Stimulated activated CD8-positive, alpha-beta memory T cell treated with anti-CD3 and anti-CD28 coated beads, Interleukin-2, amount 100 ng/mL, for 48 hours (primary cell): Measurements from ENCODE around the gene SNRNP25.

Experiments used
- DNase-seq, 2 donors: peaks; one replicate each; pipeline ENCODE4 v3.0.0-alpha.2; 2020; ENCODE audit warnings: low read depth in 2 of 2

The SNRNP25 gene

DNA sequence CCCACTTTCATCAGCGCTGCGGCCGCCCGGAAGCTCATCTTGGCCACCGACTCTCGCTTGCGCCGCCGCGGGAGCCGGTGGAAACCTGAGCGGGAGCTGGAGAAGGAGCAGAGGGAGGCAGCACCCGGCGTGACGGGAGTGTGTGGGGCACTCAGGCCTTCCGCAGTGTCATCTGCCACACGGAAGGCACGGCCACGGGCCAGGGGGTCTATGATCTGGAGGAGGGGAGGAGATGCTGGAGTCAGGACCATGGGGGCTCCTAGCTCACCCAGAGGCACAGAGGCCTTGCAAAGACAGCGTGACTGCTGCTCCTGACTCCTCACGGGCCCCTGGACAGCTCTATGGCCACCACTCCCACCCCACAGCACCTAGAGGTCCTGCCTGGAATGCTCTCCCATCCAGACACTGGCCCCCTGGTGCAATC, 9.4 kb downstream of the SNRNP25 start:
- DNase-seq: no peak

DNA sequence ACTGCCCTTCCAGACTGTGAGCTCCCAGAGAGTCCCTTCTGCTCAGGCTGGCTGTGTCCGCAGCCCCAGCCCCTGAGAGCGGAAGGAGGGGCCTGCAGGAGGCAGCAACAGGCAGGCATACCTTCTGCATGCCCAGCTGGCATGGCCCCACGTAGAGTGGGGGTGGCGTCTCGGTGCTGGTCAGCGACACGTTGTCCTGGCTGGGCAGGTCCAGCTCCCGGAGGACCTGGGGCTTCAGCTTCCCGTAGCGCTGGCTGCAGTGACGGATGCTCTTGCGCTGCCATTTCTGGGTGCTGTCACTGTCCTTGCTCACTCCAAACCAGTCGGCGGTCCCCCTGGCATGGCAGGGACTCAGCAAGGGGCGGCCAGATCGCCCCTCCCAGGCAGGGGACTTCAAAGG, 9.8 kb downstream of the SNRNP25 start:
- DNase-seq: no peak

- no peak for DNase-seq
Observed at GRCh38 chr16:63998-64913, 10.6 kb downstream of the SNRNP25 start.

- DNase-seq: no peak
Observed at GRCh38 chr16:64914-65255, 11.3 kb downstream of the SNRNP25 start.

DNA sequence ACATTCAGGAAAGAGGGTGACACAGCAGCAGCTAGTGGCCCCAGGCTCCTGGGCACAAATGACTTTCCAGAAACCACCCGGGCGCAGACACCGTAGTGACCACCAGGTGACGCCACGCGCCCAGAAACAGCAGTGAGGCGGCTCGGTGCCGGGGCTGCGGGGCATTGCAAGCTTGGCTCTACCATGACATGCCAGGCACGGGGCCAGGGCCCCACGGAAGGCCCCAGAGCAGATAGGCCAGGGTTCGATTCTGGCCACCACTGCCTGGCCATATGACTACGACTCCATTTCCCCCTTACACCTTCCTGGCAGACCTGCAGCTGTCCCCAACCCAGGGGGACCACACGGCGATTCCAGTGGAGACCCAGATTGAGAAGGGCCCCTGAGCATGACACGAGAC, 12.1 kb downstream of the SNRNP25 start:
- peak; percentile 81 to 84 for DNase-seq

DNA sequence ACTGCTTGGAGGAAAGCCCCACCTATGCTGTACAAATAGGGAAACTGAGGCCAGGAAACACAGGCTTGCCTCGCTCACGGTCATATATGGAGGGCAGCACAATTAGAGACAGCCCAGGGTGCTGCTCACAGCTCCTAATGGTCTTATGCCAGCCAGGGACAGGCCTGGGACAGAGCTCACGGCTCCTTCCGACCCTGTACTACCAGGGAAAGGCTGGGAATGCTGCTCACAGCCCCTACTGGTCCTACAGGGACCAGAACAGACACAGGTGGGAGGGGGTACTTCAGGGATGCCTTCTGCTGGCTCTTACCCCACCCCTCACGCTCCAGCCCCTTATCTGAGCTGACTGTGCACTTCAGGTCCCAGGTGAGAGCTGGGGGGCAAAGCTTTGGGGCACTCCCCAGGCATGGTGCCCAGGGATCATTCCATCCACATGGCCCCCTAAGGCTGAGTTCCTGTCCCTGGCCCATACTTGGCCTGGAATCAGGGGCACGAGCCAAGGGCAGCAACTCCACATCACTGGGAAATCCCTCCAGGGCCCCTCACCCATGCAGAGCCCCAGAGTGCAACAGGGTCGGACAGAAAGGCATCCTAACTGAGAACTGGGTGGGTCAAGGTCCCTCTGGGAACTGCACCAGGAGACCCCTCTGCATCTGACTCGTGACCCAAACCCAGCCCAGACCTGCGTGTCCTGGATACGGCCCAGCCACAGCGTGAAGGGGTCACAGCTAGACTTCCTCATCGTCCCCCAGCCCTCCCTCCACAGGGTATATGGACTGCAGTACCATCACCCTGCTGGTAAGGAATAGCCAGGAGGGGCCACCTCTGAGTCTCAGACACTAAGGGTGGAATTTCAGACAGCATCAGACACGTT, 12.9 kb downstream of the SNRNP25 start:
- no peak for DNase-seq

GRCh38 chr16:67183-67791, 13.7 kb downstream of the SNRNP25 start:
- no peak for DNase-seq

GRCh38 chr16:67884-68789, 14.5 kb downstream of the SNRNP25 start:
- no peak for DNase-seq

- DNase-seq: no peak
Observed at GRCh38 chr16:69181-69580, 15.6 kb downstream of the SNRNP25 start.

GRCh38 chr16:71210-71539, 17.5 kb downstream of the SNRNP25 start:
- no peak for DNase-seq

DNA sequence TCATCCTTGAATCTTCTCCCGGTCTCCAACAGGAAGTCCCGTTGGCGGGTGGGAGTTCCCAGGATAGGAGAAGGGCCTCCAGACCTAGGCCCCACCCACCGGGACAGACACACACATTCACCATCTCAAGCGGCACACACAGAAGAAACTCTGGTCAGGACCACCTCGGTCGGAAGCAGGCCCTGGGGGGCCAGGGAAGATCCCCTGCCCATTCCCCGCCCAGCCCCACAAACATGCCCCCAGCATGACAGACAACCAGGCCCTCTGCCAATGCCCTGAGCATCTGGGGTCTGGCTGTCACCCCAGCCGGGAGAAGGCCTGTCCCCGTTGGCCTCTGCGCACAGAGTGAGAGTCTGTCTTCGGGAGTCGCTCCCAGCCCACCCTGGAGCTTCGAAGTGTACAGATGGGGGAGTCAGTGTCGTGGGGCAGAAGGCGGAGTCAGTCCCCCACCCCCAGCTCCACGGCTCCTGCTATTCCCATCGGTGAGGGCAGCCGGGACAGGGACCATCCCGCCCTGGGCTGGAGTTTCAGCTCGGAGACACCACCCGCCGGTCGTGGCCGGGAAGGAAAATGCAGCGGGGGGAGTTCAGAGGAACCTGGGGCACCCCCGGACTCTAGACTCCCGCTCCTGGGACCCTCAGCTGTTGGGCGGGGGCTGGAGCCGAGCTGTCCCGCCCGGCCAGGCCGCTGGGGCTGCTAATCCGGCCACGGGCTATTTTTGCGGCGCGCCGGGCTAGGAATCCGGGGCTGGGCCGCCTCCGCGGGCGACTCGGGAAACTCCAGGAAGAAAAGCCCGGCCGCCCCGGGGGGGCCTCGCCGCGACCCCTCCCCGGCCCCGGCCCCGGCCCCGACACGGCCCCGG, 18.1 kb downstream of the SNRNP25 start:
- DNase-seq: no peak

DNA sequence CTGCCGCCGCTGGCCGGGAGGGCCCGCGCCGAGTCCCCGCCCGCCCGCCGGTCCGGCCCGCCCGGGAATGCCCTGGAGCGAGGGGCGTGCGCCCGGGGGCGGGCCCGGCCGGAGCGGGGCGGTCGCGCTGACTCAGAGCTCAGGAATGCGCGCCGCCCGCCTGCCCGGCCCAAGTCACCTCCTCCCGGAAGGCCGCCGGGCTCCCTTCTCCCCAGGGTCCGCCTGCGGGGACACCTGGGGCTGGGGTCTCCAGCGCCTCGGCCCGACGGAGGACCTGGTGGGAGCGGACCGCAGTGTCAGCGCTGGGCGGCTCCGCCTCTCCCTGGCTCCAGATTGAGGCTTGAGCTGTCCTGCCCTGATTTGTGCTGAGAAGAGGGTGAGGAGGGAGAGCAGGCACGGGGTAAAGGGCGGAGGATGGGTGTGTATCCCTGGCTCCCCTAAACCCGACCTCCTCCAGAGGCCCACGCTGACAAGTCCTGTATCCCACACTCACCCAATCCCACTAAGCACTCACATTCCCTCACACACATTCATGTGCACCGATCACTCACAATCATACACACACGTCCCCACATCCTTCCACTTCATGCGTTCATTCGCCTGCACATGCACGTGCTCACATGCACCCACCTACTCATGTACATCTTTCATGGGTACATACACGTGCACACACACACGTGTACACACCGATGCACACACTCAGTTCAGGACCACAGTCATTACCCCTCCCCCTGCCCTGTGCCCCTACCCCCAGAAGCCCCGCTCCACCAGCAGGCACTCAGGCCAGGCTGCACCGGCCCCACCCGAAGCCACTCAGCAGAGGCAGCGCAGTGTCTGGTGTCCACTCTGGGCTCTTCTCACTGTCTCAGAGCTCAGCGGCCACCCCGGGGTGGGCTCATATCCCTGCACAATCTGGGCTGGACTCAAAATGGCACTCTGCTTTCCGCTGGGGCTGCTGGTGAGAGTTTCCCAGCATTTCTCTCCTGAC, 19.2 kb downstream of the SNRNP25 start, which contains the start of gene RHBDF1:
Gene RHBDF1, minus strand, starts transcription at position 71 of the 988 bp plus-strand sequence. CDS start 7,616 bp downstream, outside the sequence.
- peak in 1 of 2 donors; percentile 18 for DNase-seq

DNA sequence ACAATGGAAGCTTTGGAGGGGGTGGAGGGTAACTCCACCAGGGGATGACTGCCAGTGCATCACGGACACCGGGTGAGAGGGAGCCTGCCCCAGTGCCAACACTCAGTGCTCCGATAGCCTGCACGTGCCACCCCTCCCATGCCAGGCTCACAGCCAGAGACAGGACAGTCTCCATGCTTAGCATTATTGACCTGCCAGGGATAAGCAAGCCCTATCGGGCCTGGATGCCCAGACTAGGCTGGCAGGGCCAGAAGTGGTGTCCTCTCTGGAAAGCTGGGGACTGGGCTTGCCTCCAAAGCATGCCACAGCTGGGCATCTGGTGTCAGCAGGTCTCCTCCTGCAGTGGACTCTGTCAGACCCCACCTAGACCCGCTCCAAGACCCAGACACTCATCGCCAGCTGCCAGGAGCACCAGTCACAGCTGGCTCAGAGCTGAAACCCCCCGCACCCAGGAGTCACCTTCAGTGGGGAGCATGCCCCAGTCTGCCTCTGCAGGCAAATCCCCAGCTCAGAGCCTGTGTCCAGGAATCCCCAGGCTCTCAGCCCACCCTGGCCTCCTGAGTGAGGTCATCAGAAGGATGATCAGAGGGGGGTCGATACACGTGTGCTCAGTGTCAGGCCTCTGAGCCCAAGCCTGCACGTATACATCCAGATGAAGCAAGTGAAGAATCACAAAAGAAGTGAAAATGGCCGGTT, 20.6 kb downstream of the SNRNP25 start:
- DNase-seq: no peak

- DNase-seq: no peak
Observed at GRCh38 chr16:74747-75334, 21.2 kb downstream of the SNRNP25 start.

GRCh38 chr16:75580-76501, 22.2 kb downstream of the SNRNP25 start:
- no peak for DNase-seq

GRCh38 chr16:76535-77272, 23.1 kb downstream of the SNRNP25 start:
- no peak for DNase-seq
